K562 (cell line): ENCODE data around the gene MFSD6L. TPM values are rescaled to one million over a fixed set of nuclear protein-coding genes. Genes with fewer than 3 reads are reported as not detected.

ENCODE experiments used
- ATAC-seq: fragments of 200-7000 bp; cut with Tn5 transposase; 3 replicates; pipeline ENCODE4 v1.9.1; 2020; ENCODE audit warnings: moderate library complexity
- BruUV-seq: library from RNA; stranded (reverse); fragments of 400-500 nt; replicated peaks from 2 replicates; lab custom pipeline; 2021; lab: Mats Ljungman, UMichigan
- CTCF ChIA-PET: fragments of 300-600 bp; formaldehyde crosslinking; extraction: SDS; loops from one replicate; lab custom pipeline; 2021; ENCODE audit warnings: low intra/inter-chr PET ratio; lab: Yijun Ruan, JAX
- POLR2A ChIA-PET: fragments of 300-600, 350-650 bp; sonication (Branson Sonifier 250); formaldehyde crosslinking; extraction: SDS; loops from one replicate; lab custom pipeline; 2021; ENCODE audit warnings: antibody characterized with exemption, inconsistent platforms; lab: Yijun Ruan, JAX
- DNase-seq, 4 experiments: peaks; one replicate each; pipeline versions ENCODE4 v3.0.0 to v3.0.0-alpha.2; 2011 to 2018; ENCODE audit warnings: low spot score in 3 of 4, mixed read lengths in 3 of 4; ENCODE audit errors: extremely low read depth in 1 of 4
- FAIRE-seq: peaks from 2 replicates; lab custom pipeline; 2011; peaks lifted over from hg19 to GRCh38; lab: Jason Lieb, UNC
- H2AFZ ChIP-seq: 2 replicates; pipeline ENCODE4 v1.6.0; 2011; ENCODE audit warnings: low read depth, low read length, control low read depth, inconsistent platforms
- H3K27ac ChIP-seq: fragments of 200-600 bp; 3 replicates; pipeline ENCODE4 v1.8.0; 2011; ENCODE audit warnings: low read depth, mild to moderate bottlenecking, control low read depth, inconsistent platforms, low read length, moderate library complexity, mixed read lengths; ENCODE audit errors: extremely low read depth
- H3K27me3 ChIP-seq, 2 experiments: fragments of 300-600 bp in 1 of 2; 2 replicates in 1 of 2; 3 replicates in 1 of 2; pipeline versions ENCODE4 v1.6.0 to v1.8.0; 2011; ENCODE audit warnings: inconsistent platforms in 2 of 2, low read length in 2 of 2, mild to moderate bottlenecking in 1 of 2, mixed read lengths in 1 of 2, moderate library complexity in 1 of 2; ENCODE audit not compliant: control insufficient read depth in 2 of 2, insufficient read depth in 2 of 2
- H3K36me3 ChIP-seq: fragments of 300-600 bp; 3 replicates; pipeline ENCODE4 v1.8.0; 2011; ENCODE audit warnings: mild to moderate bottlenecking, low read length, inconsistent platforms; ENCODE audit not compliant: control insufficient read depth, insufficient read depth
- H3K4me1 ChIP-seq, 2 experiments: fragments of 200-600 bp in 1 of 2; replicated peaks in 1 of 2; 2 replicates in 1 of 2; 3 replicates in 1 of 2; pipeline versions ENCODE4 v1.5.1 to v1.8.0; 2011; ENCODE audit warnings: inconsistent platforms in 2 of 2, low read length in 2 of 2, mild to moderate bottlenecking in 1 of 2, mixed read lengths in 1 of 2, moderate library complexity in 1 of 2; ENCODE audit not compliant: control insufficient read depth in 2 of 2, insufficient read depth in 2 of 2
- H3K4me2 ChIP-seq: 2 replicates; pipeline ENCODE4 v1.6.1; 2011; ENCODE audit warnings: low read length, control low read depth, inconsistent platforms, mixed read lengths; ENCODE audit not compliant: insufficient read depth
- H3K4me3 ChIP-seq: fragments of 200-600 bp; sonication (generic), shearing (Covaris generic); 2 replicates; pipeline ENCODE4 v1.5.1; 2016; ENCODE audit warnings: control low read depth, inconsistent platforms
- H3K79me2 ChIP-seq: fragments of 200-600 bp; 3 replicates; pipeline ENCODE4 v1.8.0; 2011; ENCODE audit warnings: low read length, inconsistent platforms; ENCODE audit not compliant: control insufficient read depth, insufficient read depth
- H3K9ac ChIP-seq, 2 experiments: 2 replicates each; pipeline versions ENCODE4 v1.6.0 to v1.6.1; 2011; ENCODE audit warnings: low read depth in 2 of 2, low read length in 2 of 2, control low read depth in 1 of 2, inconsistent platforms in 1 of 2, mild to moderate bottlenecking in 1 of 2, mixed read lengths in 1 of 2; ENCODE audit not compliant: insufficient read depth in 1 of 2
- H3K9me1 ChIP-seq: one replicate; pipeline ENCODE4 v1.6.0; 2011; ENCODE audit warnings: inconsistent platforms, mild to moderate bottlenecking, low read length, moderate library complexity; ENCODE audit not compliant: control insufficient read depth, insufficient read depth
- H3K9me3 ChIP-seq: replicated peaks from 2 replicates; pipeline ENCODE4 v1.5.1; 2011; ENCODE audit warnings: low read depth, low read length, inconsistent platforms; ENCODE audit not compliant: control insufficient read depth, insufficient read depth
- H4K20me1 ChIP-seq: replicated peaks from 2 replicates; pipeline ENCODE4 v1.6.1; 2011; ENCODE audit warnings: low read length, inconsistent platforms, mixed read lengths; ENCODE audit not compliant: control insufficient read depth, insufficient read depth
- CCNT2 ChIP-seq: IDR thresholded peaks from 2 replicates; pipeline ENCODE4 v1.6.1; 2011; ENCODE audit warnings: borderline replicate concordance, low read depth, mild to moderate bottlenecking, moderate library complexity, mixed read lengths, low read length; ENCODE audit not compliant: insufficient read length; ENCODE audit errors: extremely low read depth
- HEY1 ChIP-seq: fragments of 250-450 bp; sonication (Bioruptor Pico); IDR thresholded peaks from 2 replicates; pipeline ENCODE4 v1.5.0; 2020; ENCODE audit warnings: mild to moderate bottlenecking, moderate library complexity, borderline replicate concordance
- HLTF ChIP-seq: fragments of 450-650 bp; IDR thresholded peaks from 2 replicates; pipeline ENCODE4 v1.6.1; 2016
- NR2C2 ChIP-seq, 2 experiments: fragments of 200-800 bp in 1 of 2; sonication (Bioruptor generic) in 1 of 2; sonication (generic) in 1 of 2; formaldehyde crosslinking in 1 of 2; IDR thresholded peaks; 2 replicates each; pipeline versions ENCODE4 v1.6.1 to v1.8.0; 2016 to 2022; ENCODE audit warnings: mild to moderate bottlenecking in 1 of 2, missing compliant biosample characterization in 1 of 2, missing genetic modification characterization in 1 of 2, missing genetic modification reagents in 1 of 2
- NR3C1 ChIP-seq: sonication (generic); formaldehyde crosslinking; IDR thresholded peaks from 2 replicates; pipeline ENCODE4 v1.8.1; 2022; ENCODE audit warnings: missing genetic modification reagents
- POU5F1 ChIP-seq: fragments of 150-350 bp; IDR thresholded peaks from 2 replicates; pipeline ENCODE4 v1.6.1; 2014; ENCODE audit warnings: borderline replicate concordance, low read length, low read depth, mild to moderate bottlenecking; ENCODE audit not compliant: partially characterized antibody
- ZNF764 ChIP-seq: fragments of 250-450 bp; sonication (Bioruptor Pico); IDR thresholded peaks from 2 replicates; pipeline ENCODE4 v1.4.0; 2020; ENCODE audit warnings: low read depth, mild to moderate bottlenecking, moderate library complexity
- WGBS: fragments of 100-300 bp; shearing (Covaris generic); methylation state at CpG from one replicate; pipeline ENCODE4 v1.1.6; 2016; ENCODE audit warnings: low coverage, mixed read lengths; ENCODE audit not compliant: insufficient coverage; ENCODE audit errors: missing lambda C conversion rate; 5-methylcytosine and 5-hydroxymethylcytosine counted together
- in situ Hi-C: fragments of 300-500 bp; cut with MboI; formaldehyde crosslinking; loops from 4 replicates; pipeline ENCODE4 v1.15.0; 2018; ENCODE audit warnings: inconsistent platforms, mixed read lengths
- intact Hi-C: fragments of 100-400 bp; cut with micrococcal nuclease; formaldehyde crosslinking; loops from 2 replicates; pipeline ENCODE4 v1.14.2; 2022
- polyA plus RNA-seq, 8 experiments: library from polyadenylated mRNA; depleted of rRNA in 4 of 8; stranded (reverse) in 5 of 8; unstranded in 3 of 8; fragments of >200 nt; fragmentation: Nextera tagmentation in 2 of 8; fragmentation: Illumina TruSeq in 1 of 8; extraction: Ambion mirVana in 2 of 8; extraction: Trizol in 1 of 8; gene quantifications; 2 replicates each; pipeline versions ENCODE4 v1.2.1 to v1.2.3, GENCODE V29; 2011 to 2014; ENCODE audit warnings: inconsistent platforms in 1 of 8, missing spikeins in 1 of 8
- total RNA-seq, 7 experiments: library from RNA; depleted of rRNA in 6 of 7; stranded (reverse); fragments of >200 nt in 6 of 7; fragmentation: Illumina TruSeq in 2 of 7; extraction: Trizol in 2 of 7; gene quantifications; 2 replicates each; pipeline versions ENCODE4 v1.2.1 to v1.2.3, GENCODE V29; 2011 to 2021; ENCODE audit warnings: low replicate concordance in 1 of 7

Gene MFSD6L
- total and polyA plus RNA-seq, 9 of the 15 experiments (the other 6 are each of a cell fraction or from before 2014, with no cell fraction given), result not detected

GRCh38 chr17:8831234-8831849 is 32.2 kb upstream of the MFSD6L start (continued):
- no peak for TF ChIP-seq CCNT2

- Histone ChIP-seq H3K4me3 (no peak overlapping the region), H3K27ac (no peak overlapping the region), H3K27me3 (peaks cover 0 to 10% of the 10 kb centered on the region in 2 experiments; a peak in 3 of 5 replicates), H4K20me1 (no peaks in the 10 kb centered on the region), H2AFZ (no peak overlapping the region), H3K36me3 (no peaks in the 10 kb centered on the region), H3K4me2 (no peak overlapping the region), H3K9me3 (no peaks in the 10 kb centered on the region), H3K9ac (no peak overlapping the region), H3K4me1 (peaks cover 0 to 7% of the 10 kb centered on the region in 2 experiments; a peak in 2 of 5 replicates), H3K79me2 (no peaks in the 10 kb centered on the region), H3K9me1 (no peaks in the 10 kb centered on the region)
- no TSS peak for BruUV-seq
- in situ Hi-C loops (no loop called here), intact Hi-C loops (no loop called here)
- CTCF ChIA-PET, result no interaction called here
- POLR2A ChIA-PET, result interaction anchor here (0.6 kb wide), 1 partner anchor 316 kb away, joined by 3 read pairs; no protein-coding TSS in a partner anchor
- 5% methylated on average over 4 of the region's 10 CpGs for whole genome bisulfite sequencing
- ATAC-seq (no peak), FAIRE-seq (no peak), DNase-seq (no peak)
- TF ChIP-seq NR3C1 (CRISPR knock-in tag), result no peak
- no peak for TF ChIP-seq NR2C2 (CRISPR knock-in tag; IDR thresholded peaks at IDR 0.05)
- TF ChIP-seq NR2C2 (tag; IDR thresholded peaks at IDR 0.05), result no peak
- TF ChIP-seq HLTF, result no peak
- no peak for TF ChIP-seq ZNF764
- TF ChIP-seq POU5F1, result no peak
- TF ChIP-seq HEY1 (CRISPR knock-in tag), result no peak
- TF ChIP-seq, all 486 proteins: peak for 0
These were observed 31.0 kb upstream of the MFSD6L start for GRCh38 chr17:8830141-8830540.
